HepG2 (cell line): ENCODE data around the gene FMNL1. TPM values are rescaled to one million over a fixed set of nuclear protein-coding genes. Genes with fewer than 3 reads are reported as not detected.

Experiments
- ATAC-seq: fragments of 200-7000 bp; cut with Tn5 transposase; 3 replicates; pipeline ENCODE4 v1.9.1; 2020; ENCODE audit warnings: mild to moderate bottlenecking, moderate library complexity
- BruUV-seq: library from RNA; stranded (reverse); fragments of 400-500 nt; replicated peaks from 2 replicates; lab custom pipeline; 2021; lab: Mats Ljungman, UMichigan
- CTCF ChIA-PET: fragments of 300-600 bp; formaldehyde crosslinking; extraction: SDS; loops from one replicate; lab custom pipeline; 2021; ENCODE audit warnings: low total read pairs, inconsistent platforms, low intra/inter-chr PET ratio; lab: Yijun Ruan, JAX
- POLR2A ChIA-PET: fragments of 350-600 bp; sonication (Branson Sonifier 250); formaldehyde crosslinking; loops from one replicate; lab custom pipeline; 2020; ENCODE audit warnings: antibody characterized with exemption, inconsistent platforms; lab: Yijun Ruan, JAX
- DNase-seq: peaks from one replicate; pipeline ENCODE4 v3.0.0-alpha.2; 2015; ENCODE audit warnings: low spot score
- FAIRE-seq: peaks from 3 replicates; lab custom pipeline; 2011; peaks lifted over from hg19 to GRCh38; lab: Jason Lieb, UNC
- H2AFZ ChIP-seq: one replicate; pipeline ENCODE4 v1.6.1; 2011; ENCODE audit warnings: low read length, inconsistent platforms
- H3K27ac ChIP-seq: fragments of 300-600 bp; 3 replicates; pipeline ENCODE4 v1.8.0; 2011; ENCODE audit warnings: mixed run types, mild to moderate bottlenecking, mixed read lengths, low read length, inconsistent platforms; ENCODE audit not compliant: insufficient read depth; ENCODE audit errors: extremely low read length
- H3K27me3 ChIP-seq, 2 experiments: fragments of 200-600 bp in 1 of 2; 2 replicates in 1 of 2; 3 replicates in 1 of 2; pipeline versions ENCODE4 v1.6.0 to v1.8.0; 2011; ENCODE audit warnings: low read length in 2 of 2, mild to moderate bottlenecking in 2 of 2, moderate library complexity in 2 of 2, inconsistent platforms in 1 of 2; ENCODE audit not compliant: insufficient read depth in 2 of 2, control insufficient read depth in 1 of 2
- H3K36me3 ChIP-seq, 2 experiments: fragments of 200-600 bp in 1 of 2; replicated peaks in 1 of 2; 2 replicates in 1 of 2; 3 replicates in 1 of 2; pipeline versions ENCODE4 v1.5.1 to v1.8.0; 2011; ENCODE audit warnings: low read length in 2 of 2, inconsistent platforms in 1 of 2; ENCODE audit not compliant: insufficient read depth in 2 of 2, control insufficient read depth in 1 of 2
- H3K4me1 ChIP-seq: 2 replicates; pipeline ENCODE4 v1.5.1; 2012; ENCODE audit warnings: low read length, inconsistent platforms; ENCODE audit not compliant: insufficient read depth
- H3K4me2 ChIP-seq: 2 replicates; pipeline ENCODE4 v1.6.0; 2011; ENCODE audit warnings: low read depth, low read length, inconsistent platforms
- H3K4me3 ChIP-seq, 3 experiments: fragments of 200-600 bp in 1 of 3; sonication (generic), shearing (Covaris generic) in 1 of 3; replicated peaks in 1 of 3; 2 replicates each; pipeline ENCODE4 v1.5.1; 2011 to 2016; ENCODE audit warnings: low read length in 3 of 3, inconsistent platforms in 2 of 3, low read depth in 2 of 3, mild to moderate bottlenecking in 2 of 3, control low read depth in 1 of 3, mixed read lengths in 1 of 3; ENCODE audit not compliant: insufficient read depth in 1 of 3
- H3K79me2 ChIP-seq: one replicate; pipeline ENCODE4 v1.6.1; 2011; ENCODE audit warnings: low read length, inconsistent platforms; ENCODE audit not compliant: insufficient read depth
- H3K9ac ChIP-seq: 2 replicates; pipeline ENCODE4 v1.6.0; 2011; ENCODE audit warnings: mild to moderate bottlenecking, low read depth, low read length, inconsistent platforms; ENCODE audit not compliant: insufficient read depth
- H3K9me3 ChIP-seq: 2 replicates; pipeline ENCODE4 v1.5.1; 2012; ENCODE audit warnings: mild to moderate bottlenecking, low read length
- H4K20me1 ChIP-seq: 2 replicates; pipeline ENCODE4 v1.6.0; 2011; ENCODE audit warnings: inconsistent platforms, mild to moderate bottlenecking, low read length, moderate library complexity; ENCODE audit not compliant: insufficient read depth
- NKX3-1 ChIP-seq: sonication (generic); formaldehyde crosslinking; IDR thresholded peaks from 2 replicates; pipeline ENCODE4 v1.5.0; 2020; ENCODE audit warnings: missing genetic modification reagents
- RXRB ChIP-seq: IDR thresholded peaks from 2 replicates; pipeline ENCODE4 v1.6.1; 2016; ENCODE audit warnings: borderline replicate concordance, missing genetic modification reagents, missing compliant biosample characterization
- SMAD1 ChIP-seq: sonication (generic); formaldehyde crosslinking; IDR thresholded peaks from 2 replicates; pipeline ENCODE4 v1.4.0; 2020; ENCODE audit warnings: missing genetic modification reagents, low read depth, mild to moderate bottlenecking, borderline replicate concordance
- SRSF1 ChIP-seq: fragments of 200-400 bp; formaldehyde crosslinking; optimal IDR thresholded peaks from 2 replicates; pipeline ENCODE3; 2017; ENCODE audit warnings: mild to moderate bottlenecking, low read depth, low read length, moderate library complexity
- TGIF2 ChIP-seq: IDR thresholded peaks from 2 replicates; pipeline ENCODE4 v1.6.1; 2016; ENCODE audit warnings: control low read depth, missing compliant biosample characterization
- TIGD3 ChIP-seq: sonication (generic); formaldehyde crosslinking; IDR thresholded peaks from 2 replicates; pipeline ENCODE4 v1.5.1; 2020; ENCODE audit warnings: mild to moderate bottlenecking, missing genetic modification reagents, borderline replicate concordance
- ZBTB7B ChIP-seq: sonication (generic); formaldehyde crosslinking; IDR thresholded peaks from 2 replicates; pipeline ENCODE4 v1.4.0; 2020; ENCODE audit warnings: missing genetic modification reagents
- ZNF230 ChIP-seq: sonication (generic); formaldehyde crosslinking; IDR thresholded peaks from 2 replicates; pipeline ENCODE4 v1.4.0; 2020; ENCODE audit warnings: mild to moderate bottlenecking, missing genetic modification reagents
- ZNF232 ChIP-seq: sonication (generic); formaldehyde crosslinking; IDR thresholded peaks from 2 replicates; pipeline ENCODE4 v1.4.0; 2020; ENCODE audit warnings: missing genetic modification reagents, borderline replicate concordance
- ZNF33B ChIP-seq: sonication (generic); formaldehyde crosslinking; IDR thresholded peaks from 2 replicates; pipeline ENCODE4 v1.5.1; 2020; ENCODE audit warnings: mild to moderate bottlenecking, missing genetic modification reagents
- ZNF414 ChIP-seq: sonication (generic); formaldehyde crosslinking; IDR thresholded peaks from 2 replicates; pipeline ENCODE4 v1.5.0; 2020; ENCODE audit warnings: missing genetic modification reagents
- ZNF501 ChIP-seq: sonication (generic); formaldehyde crosslinking; IDR thresholded peaks from 2 replicates; pipeline ENCODE4 v1.5.1; 2020; ENCODE audit warnings: mild to moderate bottlenecking, moderate library complexity, missing genetic modification reagents
- ZNF629 ChIP-seq: sonication (generic); formaldehyde crosslinking; conservative IDR thresholded peaks from 2 replicates; pipeline ENCODE4 v1.5.0; 2020; ENCODE audit warnings: missing genetic modification reagents
- ZNF691 ChIP-seq: sonication (generic); formaldehyde crosslinking; IDR thresholded peaks from 2 replicates; pipeline ENCODE4 v1.4.0; 2020; ENCODE audit warnings: missing genetic modification reagents, low read depth, mild to moderate bottlenecking, borderline replicate concordance
- ZNF710 ChIP-seq: sonication (generic); formaldehyde crosslinking; IDR thresholded peaks from 2 replicates; pipeline ENCODE4 v1.5.0; 2020; ENCODE audit warnings: mild to moderate bottlenecking, missing genetic modification reagents, borderline replicate concordance
- ZNF768 ChIP-seq: sonication (generic); formaldehyde crosslinking; IDR thresholded peaks from 2 replicates; pipeline ENCODE4 v1.4.0; 2020; ENCODE audit warnings: missing genetic modification reagents
- ZNF83 ChIP-seq: sonication (generic); formaldehyde crosslinking; IDR thresholded peaks from 2 replicates; pipeline ENCODE4 v1.4.0; 2020; ENCODE audit warnings: missing genetic modification reagents, mild to moderate bottlenecking, borderline replicate concordance
- ZNF891 ChIP-seq: sonication (generic); formaldehyde crosslinking; IDR thresholded peaks from 2 replicates; pipeline ENCODE4 v1.5.0; 2020; ENCODE audit warnings: mild to moderate bottlenecking, missing genetic modification reagents
- ZSCAN21 ChIP-seq: sonication (generic); formaldehyde crosslinking; IDR thresholded peaks from 2 replicates; pipeline ENCODE4 v1.8.0; 2022; ENCODE audit warnings: mild to moderate bottlenecking, missing genetic modification reagents, moderate library complexity, borderline replicate concordance
- WGBS: methylation state at CpG from one replicate; pipeline ENCODE4 v1.1.6; 2017; ENCODE audit warnings: low lambda C conversion rate; 5-methylcytosine and 5-hydroxymethylcytosine counted together
- in situ Hi-C: cut with HindIII; loops from 2 replicates; pipeline ENCODE4 v1.10.0; 2017; ENCODE audit warnings: low pct_unique_long_range_greater_than_20kb; ENCODE audit not compliant: extremely low pct_ligation_motif_present
- intact Hi-C: fragments of 100-400 bp; cut with micrococcal nuclease; formaldehyde crosslinking; loops from one replicate; pipeline ENCODE4 v1.10.0; 2022; ENCODE audit not compliant: unreplicated experiment
- polyA plus RNA-seq, 8 experiments: library from polyadenylated mRNA; depleted of rRNA in 3 of 8; stranded (reverse) in 7 of 8; unstranded in 1 of 8; fragments of >200 nt; fragmentation: Illumina TruSeq in 4 of 8; extraction: Trizol in 4 of 8; gene quantifications; 2 replicates each; pipeline versions ENCODE4 v1.2.1 to v1.2.3, GENCODE V29; 2011 to 2016; ENCODE audit warnings: low read depth in 4 of 8, missing spikeins in 1 of 8, mixed read lengths in 1 of 8; ENCODE audit not compliant: insufficient read depth in 1 of 8
- total RNA-seq, 5 experiments: library from RNA; depleted of rRNA; stranded (reverse); fragments of >200 nt; fragmentation: Illumina TruSeq; extraction: Trizol; gene quantifications; 2 replicates each; pipeline ENCODE4 v1.2.3, GENCODE V29; 2016; ENCODE audit warnings: low read depth in 1 of 5

Gene FMNL1
- total and polyA plus RNA-seq, 2 of the 13 experiments (the other 11 are each of a cell fraction or from before 2014, with no cell fraction given): 0.53 to 0.70 TPM

- in situ Hi-C loops: loop anchor here (5.0 kb wide), 1 partner anchor 100 kb away; the partner anchor contains the start of gene HEXIM1
- H3K4me2 ChIP-seq: peak overlapping the region; percentile 96
- peaks cover 40% of the 10 kb centered on the region for H3K4me1 ChIP-seq
- H3K27me3 ChIP-seq: peaks cover 2 to 41% of the 10 kb centered on the region in 2 experiments; a peak in 4 of 5 replicates
- H3K27ac ChIP-seq: no peak overlapping the region
- H3K36me3 ChIP-seq: no peaks in the 10 kb centered on the region
- intact Hi-C loops: loop anchor here (1.0 kb wide), 1 partner anchor 138 kb away; no protein-coding TSS in a partner anchor
- peak; percentile 60 for ATAC-seq
- CTCF ChIA-PET: interaction anchor here (1.5 kb wide), 1 partner anchor 11 kb away, joined by 4 read pairs; no protein-coding TSS in a partner anchor
- H3K9me3 ChIP-seq: no peaks in the 10 kb centered on the region
- POLR2A ChIA-PET: interaction anchor here (0.9 to 2.8 kb wide), 12 partner anchors 9 to 186 kb away, joined by 3 to 17 read pairs (median 4); partner anchors contain the start of genes HEXIM1, HEXIM2, MAP3K14 and NMT1
- no peak for DNase-seq
- H2AFZ ChIP-seq: no peak overlapping the region
- H3K4me3 ChIP-seq: peak overlapping the region; percentile 80 to 84 (median 84)
- WGBS: 13% methylated on average over 33 of the region's 33 CpGs
- TSS peak; percentile 83 for BruUV-seq
- no peak for FAIRE-seq
- H4K20me1 ChIP-seq: no peaks in the 10 kb centered on the region
- H3K9ac ChIP-seq: peak overlapping the region; percentile 58
- H3K79me2 ChIP-seq: no peaks in the 10 kb centered on the region
- TF ChIP-seq ZNF232: no peak
- peak; percentile 60 for TF ChIP-seq SRSF1
- 0 out of 2 replicates have a peak, but pooled peaks have one; percentile 8 for TF ChIP-seq ZSCAN21
- TF ChIP-seq ZNF414 (CRISPR knock-in tag): no peak
- TF ChIP-seq ZNF710: peak; percentile 26; the same call in 1 of the 2 replicates
- TF ChIP-seq ZBTB7B: 0 out of 2 replicates have a peak, but pooled peaks have one; percentile 44
- 0 out of 2 replicates have a peak, but pooled peaks have one; percentile 60 for TF ChIP-seq ZNF33B
- TF ChIP-seq ZNF230 (CRISPR knock-in tag): 0 out of 2 replicates have a peak, but pooled peaks have one; percentile 40
- TF ChIP-seq ZNF501 (CRISPR knock-in tag): peak; percentile 59; the same call in 1 of the 2 replicates
- 0 out of 2 replicates have a peak, but pooled peaks have one; percentile 27 for TF ChIP-seq SMAD1 (CRISPR knock-in tag)
- peak; percentile 11; the same call in 1 of the 2 replicates for TF ChIP-seq TGIF2 (CRISPR knock-in tag)
- TF ChIP-seq TIGD3: 0 out of 2 replicates have a peak, but pooled peaks have one; percentile 8
- 0 out of 2 replicates have a peak, but pooled peaks have one; percentile 7 for TF ChIP-seq ZNF891 (CRISPR knock-in tag)
- peak; percentile 18; the same call in 1 of the 2 replicates for TF ChIP-seq ZNF768 (CRISPR knock-in tag)
- no peak for TF ChIP-seq NKX3-1 (CRISPR knock-in tag)
- TF ChIP-seq ZNF83 (CRISPR knock-in tag): no peak
- TF ChIP-seq ZNF691: 0 out of 2 replicates have a peak, but pooled peaks have one; percentile 14
- no peak for TF ChIP-seq ZNF629
- TF ChIP-seq RXRB (CRISPR knock-in tag): no peak
Measured at GRCh38 chr17:45246861-45247428, 25.3 kb downstream of the FMNL1 start.
